Panc1 (cell line): Measurements from ENCODE around the gene GGN. TPM values are rescaled to one million over a fixed set of nuclear protein-coding genes. Genes with fewer than 3 reads are reported as not detected.

Experiments used
- ATAC-seq: fragments of 200-7000 bp; cut with Tn5 transposase; 2 replicates; pipeline ENCODE4 v1.9.1; 2020; ENCODE audit warnings: mild to moderate bottlenecking, moderate library complexity
- BruUV-seq: library from RNA; stranded (reverse); fragments of 400-500 nt; replicated peaks from 2 replicates; lab custom pipeline; 2021; lab: Mats Ljungman, UMichigan
- CTCF ChIA-PET: fragments of 300-600 bp; sonication (Branson Sonifier 250); formaldehyde crosslinking; loops from one replicate; lab custom pipeline; 2022; ENCODE audit warnings: antibody characterized with exemption; lab: Charles Lee
- POLR2A ChIA-PET: fragments of 300-600 bp; sonication (Branson Sonifier 250); formaldehyde crosslinking; loops from one replicate; lab custom pipeline; 2022; ENCODE audit warnings: antibody characterized with exemption; lab: Charles Lee
- DNase-seq: peaks from one replicate; pipeline ENCODE4 v3.0.0-alpha.2; 2010; ENCODE audit warnings: low read depth, low spot score
- H3K27ac ChIP-seq: 2 replicates; pipeline ENCODE4 v1.5.1; 2011; ENCODE audit warnings: mild to moderate bottlenecking, low read length, inconsistent platforms
- H3K27me3 ChIP-seq: fragments of 200-500 bp; sonication (Bioruptor generic); 2 replicates; pipeline ENCODE4 v1.6.0; 2014; ENCODE audit warnings: low read length, inconsistent platforms; ENCODE audit not compliant: control insufficient read depth, insufficient read depth
- H3K36me3 ChIP-seq: fragments of 200-500 bp; sonication (Bioruptor generic); 2 replicates; pipeline ENCODE4 v1.5.1; 2014; ENCODE audit warnings: inconsistent platforms, mild to moderate bottlenecking, low read length, moderate library complexity; ENCODE audit not compliant: control insufficient read depth, insufficient read depth
- H3K4me1 ChIP-seq: 2 replicates; pipeline ENCODE4 v1.5.1; 2011; ENCODE audit warnings: inconsistent platforms, mild to moderate bottlenecking, low read length, moderate library complexity; ENCODE audit not compliant: control insufficient read depth, insufficient read depth
- H3K4me3 ChIP-seq, 2 experiments: 2 replicates each; pipeline ENCODE4 v1.5.1; 2011 to 2012; ENCODE audit warnings: low read depth in 2 of 2, low read length in 2 of 2, mild to moderate bottlenecking in 2 of 2, inconsistent platforms in 1 of 2, moderate library complexity in 1 of 2
- H3K9me3 ChIP-seq: fragments of 200-500 bp; sonication (Bioruptor generic); 2 replicates; pipeline ENCODE4 v1.5.1; 2014; ENCODE audit warnings: low read depth, mild to moderate bottlenecking, inconsistent platforms, low read length, moderate library complexity; ENCODE audit not compliant: control insufficient read depth, insufficient read depth
- POLR2AphosphoS5 ChIP-seq: IDR thresholded peaks from 2 replicates; pipeline ENCODE4 v1.6.1; 2012; ENCODE audit warnings: mild to moderate bottlenecking, low read depth, low read length, moderate library complexity
- SIN3A ChIP-seq: IDR thresholded peaks from 2 replicates; pipeline ENCODE4 v1.6.1; 2012; ENCODE audit warnings: low read depth, mild to moderate bottlenecking, low read length, moderate library complexity, borderline replicate concordance; ENCODE audit not compliant: insufficient read depth
- TCF7L2 ChIP-seq: IDR thresholded peaks from 2 replicates; pipeline ENCODE4 v1.6.1; 2011; ENCODE audit warnings: mild to moderate bottlenecking, low read depth, low read length, inconsistent platforms
- in situ Hi-C: cut with HindIII; loops from 2 replicates; pipeline ENCODE4 v1.10.0; 2016; ENCODE audit warnings: low sequenced_read_pairs, low pct_unique_long_range_greater_than_20kb
- intact Hi-C: fragments of 100-400 bp; cut with micrococcal nuclease; formaldehyde crosslinking; loops from one replicate; pipeline ENCODE4 v1.10.0; 2022; ENCODE audit not compliant: unreplicated experiment
- total RNA-seq: library from RNA; stranded (reverse); gene quantifications from one replicate; pipeline ENCODE4 v1.2.1, GENCODE V29; 2021; ENCODE audit not compliant: unreplicated experiment
- TF ChIP-seq, protein P1 (sequence below), 2 experiments: IDR thresholded peaks; 2 replicates each; pipeline ENCODE4 v1.6.1; 2011 to 2012; ENCODE audit warnings: low read depth in 2 of 2, control low read depth in 1 of 2, low read length in 1 of 2, mild to moderate bottlenecking in 1 of 2, moderate library complexity in 1 of 2; ENCODE audit not compliant: insufficient read depth in 1 of 2
- TF ChIP-seq, protein P2 (sequence below): fragments of 450-650 bp; IDR thresholded peaks from 2 replicates; pipeline ENCODE4 v1.5.1; 2017; ENCODE audit warnings: mild to moderate bottlenecking

Gene GGN
- total RNA-seq, 1 experiment from 2014 or later, result 1.4 TPM

DNA sequence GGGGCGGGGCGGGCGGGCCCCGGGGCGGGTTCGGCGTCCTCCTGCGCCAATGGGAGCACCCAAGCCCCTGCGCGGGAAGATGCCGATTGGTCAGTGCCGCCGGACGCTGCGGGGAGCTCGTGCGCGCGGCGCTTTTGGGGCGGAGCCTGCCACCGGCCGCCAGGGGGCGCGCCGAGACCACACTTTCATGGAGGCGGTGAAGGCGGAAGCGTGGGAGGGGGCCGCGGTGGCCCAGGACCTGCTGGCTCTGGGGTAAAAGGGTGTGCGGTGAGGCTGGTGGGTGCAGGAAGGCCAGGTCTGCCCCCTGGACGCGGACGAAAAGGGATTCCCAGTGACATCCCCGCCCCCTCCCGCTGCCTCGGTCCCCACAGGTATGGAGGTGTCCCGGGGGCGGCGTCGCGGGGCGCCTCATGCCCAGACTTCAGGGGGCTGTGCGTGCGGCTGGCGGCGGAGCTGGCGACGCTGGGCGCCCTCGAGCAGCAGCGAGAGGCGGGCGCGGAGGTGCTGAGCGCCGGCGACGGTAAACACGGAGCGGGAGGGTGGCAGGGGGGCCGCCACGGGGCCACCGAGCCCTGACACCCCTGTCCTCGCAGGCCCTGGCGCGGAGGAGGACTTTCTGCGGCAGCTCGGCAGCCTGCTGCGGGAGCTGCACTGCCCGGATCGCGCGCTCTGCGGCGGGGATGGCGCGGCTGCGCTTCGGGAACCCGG lies 15.3 kb upstream of the GGN start, which contains the start of gene FAM98C:
Gene FAM98C (plus strand): TSS at position 127 of the 708 bp plus-strand sequence. CDS start 61 bp downstream, at position 188.
- Histone ChIP-seq H3K9me3 (no peaks in the 10 kb centered on the region), H3K27me3 (no peaks in the 10 kb centered on the region), H3K27ac (peak within 1 kb of the TSS; percentile 69), H3K4me1 (peaks cover 3% of the 10 kb centered on the region; the same call in 1 of the 2 replicates), H3K4me3 (peak within 1 kb of the TSS; percentile 73 to 87), H3K36me3 (no peaks in the 10 kb centered on the region)
- ChIA-PET CTCF (interaction anchor here (0.5 to 2.0 kb wide), 31 partner anchors 8 to 692 kb away, joined by 3 to 20 read pairs (median 5); partner anchors contain the start of genes ACTN4, GGN, NFKBIB and SIRT2), POLR2A (interaction anchor here (0.5 to 1.2 kb wide), 5 partner anchors 105 to 844 kb away, joined by 3 to 6 read pairs (median 4); no protein-coding TSS in a partner anchor)
- in situ Hi-C loops, result no loop called here
- intact Hi-C loops, result loop anchor here (10.0 kb wide), 1 partner anchor 232 kb away; no protein-coding TSS in a partner anchor
- BruUV-seq, result no TSS peak
- TF ChIP-seq, protein P1, sequence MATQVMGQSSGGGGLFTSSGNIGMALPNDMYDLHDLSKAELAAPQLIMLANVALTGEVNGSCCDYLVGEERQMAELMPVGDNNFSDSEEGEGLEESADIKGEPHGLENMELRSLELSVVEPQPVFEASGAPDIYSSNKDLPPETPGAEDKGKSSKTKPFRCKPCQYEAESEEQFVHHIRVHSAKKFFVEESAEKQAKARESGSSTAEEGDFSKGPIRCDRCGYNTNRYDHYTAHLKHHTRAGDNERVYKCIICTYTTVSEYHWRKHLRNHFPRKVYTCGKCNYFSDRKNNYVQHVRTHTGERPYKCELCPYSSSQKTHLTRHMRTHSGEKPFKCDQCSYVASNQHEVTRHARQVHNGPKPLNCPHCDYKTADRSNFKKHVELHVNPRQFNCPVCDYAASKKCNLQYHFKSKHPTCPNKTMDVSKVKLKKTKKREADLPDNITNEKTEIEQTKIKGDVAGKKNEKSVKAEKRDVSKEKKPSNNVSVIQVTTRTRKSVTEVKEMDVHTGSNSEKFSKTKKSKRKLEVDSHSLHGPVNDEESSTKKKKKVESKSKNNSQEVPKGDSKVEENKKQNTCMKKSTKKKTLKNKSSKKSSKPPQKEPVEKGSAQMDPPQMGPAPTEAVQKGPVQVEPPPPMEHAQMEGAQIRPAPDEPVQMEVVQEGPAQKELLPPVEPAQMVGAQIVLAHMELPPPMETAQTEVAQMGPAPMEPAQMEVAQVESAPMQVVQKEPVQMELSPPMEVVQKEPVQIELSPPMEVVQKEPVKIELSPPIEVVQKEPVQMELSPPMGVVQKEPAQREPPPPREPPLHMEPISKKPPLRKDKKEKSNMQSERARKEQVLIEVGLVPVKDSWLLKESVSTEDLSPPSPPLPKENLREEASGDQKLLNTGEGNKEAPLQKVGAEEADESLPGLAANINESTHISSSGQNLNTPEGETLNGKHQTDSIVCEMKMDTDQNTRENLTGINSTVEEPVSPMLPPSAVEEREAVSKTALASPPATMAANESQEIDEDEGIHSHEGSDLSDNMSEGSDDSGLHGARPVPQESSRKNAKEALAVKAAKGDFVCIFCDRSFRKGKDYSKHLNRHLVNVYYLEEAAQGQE (IDR thresholded peaks at IDR 0.05; ENCODE audit: insufficient read depth in 1 of 2, low read depth in 2 of 2, low read length in 1 of 2), result 0 out of 4 replicates have a peak, but pooled peaks of 1 of the 2 experiments have one; percentile 10
- TF ChIP-seq, protein P2, sequence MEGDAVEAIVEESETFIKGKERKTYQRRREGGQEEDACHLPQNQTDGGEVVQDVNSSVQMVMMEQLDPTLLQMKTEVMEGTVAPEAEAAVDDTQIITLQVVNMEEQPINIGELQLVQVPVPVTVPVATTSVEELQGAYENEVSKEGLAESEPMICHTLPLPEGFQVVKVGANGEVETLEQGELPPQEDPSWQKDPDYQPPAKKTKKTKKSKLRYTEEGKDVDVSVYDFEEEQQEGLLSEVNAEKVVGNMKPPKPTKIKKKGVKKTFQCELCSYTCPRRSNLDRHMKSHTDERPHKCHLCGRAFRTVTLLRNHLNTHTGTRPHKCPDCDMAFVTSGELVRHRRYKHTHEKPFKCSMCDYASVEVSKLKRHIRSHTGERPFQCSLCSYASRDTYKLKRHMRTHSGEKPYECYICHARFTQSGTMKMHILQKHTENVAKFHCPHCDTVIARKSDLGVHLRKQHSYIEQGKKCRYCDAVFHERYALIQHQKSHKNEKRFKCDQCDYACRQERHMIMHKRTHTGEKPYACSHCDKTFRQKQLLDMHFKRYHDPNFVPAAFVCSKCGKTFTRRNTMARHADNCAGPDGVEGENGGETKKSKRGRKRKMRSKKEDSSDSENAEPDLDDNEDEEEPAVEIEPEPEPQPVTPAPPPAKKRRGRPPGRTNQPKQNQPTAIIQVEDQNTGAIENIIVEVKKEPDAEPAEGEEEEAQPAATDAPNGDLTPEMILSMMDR, result peak; percentile 99
- TF ChIP-seq POLR2AphosphoS5, result peak; percentile 31; the same call in 1 of the 2 replicates
- TF ChIP-seq SIN3A, result peak; percentile 45; the same call in 1 of the 2 replicates
- peak; percentile 49; the same call in 1 of the 2 replicates for TF ChIP-seq TCF7L2
- peak; percentile 98 for ATAC-seq
- peak; percentile 81 for DNase-seq

DNA sequence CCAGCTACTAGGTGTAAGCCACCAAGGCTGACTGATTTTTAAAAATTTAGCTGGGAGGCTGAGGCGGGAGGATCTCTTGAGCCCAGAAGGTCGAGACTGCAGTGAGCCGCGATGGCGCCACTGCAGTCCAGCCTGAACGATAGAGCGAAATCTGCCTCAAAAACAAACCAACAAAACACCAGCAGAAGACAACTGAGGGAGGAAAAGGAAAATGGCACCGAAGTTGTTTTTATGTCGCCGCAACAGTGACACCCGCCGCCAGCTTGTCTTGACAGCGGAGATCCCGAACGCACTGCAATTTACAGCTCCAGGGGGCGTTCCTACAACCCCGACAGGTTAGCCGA lies 14.8 kb upstream of the GGN start:
- ChIA-PET CTCF (interaction anchor here (0.5 to 2.0 kb wide), 31 partner anchors 8 to 693 kb away, joined by 3 to 20 read pairs (median 5); partner anchors contain the start of genes ACTN4, GGN, NFKBIB and SIRT2), POLR2A (interaction anchor here (0.6 to 1.2 kb wide), 4 partner anchors 223 to 845 kb away, joined by 4 to 6 read pairs (median 4); no protein-coding TSS in a partner anchor)
- H3K36me3 ChIP-seq, result no peaks in the 10 kb centered on the region
- peaks cover 3% of the 10 kb centered on the region; the same call in 1 of the 2 replicates for H3K4me1 ChIP-seq
- H3K4me3 ChIP-seq, result peak overlapping the region; percentile 62 to 73
- TF ChIP-seq, protein P1 (IDR thresholded peaks at IDR 0.05; ENCODE audit: insufficient read depth in 1 of 2, low read depth in 2 of 2, low read length in 1 of 2), result no peak
- peak; percentile 83 for TF ChIP-seq SIN3A
- TF ChIP-seq TCF7L2, result peak; percentile 60; the same call in 1 of the 2 replicates
- intact Hi-C loops (loop anchor here (10.0 kb wide), 1 partner anchor 232 kb away; no protein-coding TSS in a partner anchor), in situ Hi-C loops (no loop called here)
- DNase-seq (no peak), ATAC-seq (peak; percentile 12)
- no peaks in the 10 kb centered on the region for H3K27me3 ChIP-seq
- no TSS peak for BruUV-seq
- no peaks in the 10 kb centered on the region for H3K9me3 ChIP-seq
- H3K27ac ChIP-seq, result no peak overlapping the region
